RWPE2 (cell line): Measurements from ENCODE around the gene PLCB1.

ENCODE experiments used
- ATAC-seq: fragments of 200-7000 bp; cut with Tn5 transposase; 3 replicates; pipeline ENCODE4 v1.9.1; 2021; ENCODE audit warnings: low read depth
- DNase-seq: peaks from one replicate; pipeline ENCODE4 v3.0.0-alpha.2; 2020; ENCODE audit warnings: low spot score
- H3K27ac ChIP-seq: fragments of 450-650 bp; 2 replicates; pipeline ENCODE4 v1.5.1; 2017; ENCODE audit warnings: mild to moderate bottlenecking; ENCODE audit not compliant: poor library complexity, severe bottlenecking
- H3K27me3 ChIP-seq: fragments of 250-450 bp; sonication (Bioruptor Pico); 2 replicates; pipeline ENCODE4 v1.5.1; 2021; ENCODE audit warnings: mild to moderate bottlenecking, moderate library complexity; ENCODE audit not compliant: insufficient read depth, poor library complexity, severe bottlenecking
- H3K36me3 ChIP-seq: fragments of 250-450 bp; sonication (Bioruptor Pico); 2 replicates; pipeline ENCODE4 v1.5.1; 2020; ENCODE audit warnings: low read depth, mild to moderate bottlenecking, moderate library complexity
- H3K4me1 ChIP-seq: fragments of 250-450 bp; sonication (Bioruptor Pico); 2 replicates; pipeline ENCODE4 v1.5.1; 2021; ENCODE audit warnings: mild to moderate bottlenecking, moderate library complexity; ENCODE audit not compliant: insufficient read depth, poor library complexity, severe bottlenecking
- H3K4me3 ChIP-seq: fragments of 250-450 bp; sonication (Bioruptor Pico); 2 replicates; pipeline ENCODE4 v1.5.1; 2021; ENCODE audit warnings: mild to moderate bottlenecking, moderate library complexity; ENCODE audit not compliant: severe bottlenecking
- H3K9me3 ChIP-seq: fragments of 250-450 bp; sonication (Bioruptor Pico); 2 replicates; pipeline ENCODE4 v1.5.1; 2021; ENCODE audit warnings: mild to moderate bottlenecking, moderate library complexity; ENCODE audit not compliant: severe bottlenecking
- TF ChIP-seq, protein P1 (sequence below): fragments of 450-650 bp; IDR thresholded peaks from one replicate; pipeline ENCODE4 v1.5.1; 2017; ENCODE audit warnings: mild to moderate bottlenecking, moderate library complexity; ENCODE audit not compliant: poor library complexity, severe bottlenecking

PLCB1 gene

DNA sequence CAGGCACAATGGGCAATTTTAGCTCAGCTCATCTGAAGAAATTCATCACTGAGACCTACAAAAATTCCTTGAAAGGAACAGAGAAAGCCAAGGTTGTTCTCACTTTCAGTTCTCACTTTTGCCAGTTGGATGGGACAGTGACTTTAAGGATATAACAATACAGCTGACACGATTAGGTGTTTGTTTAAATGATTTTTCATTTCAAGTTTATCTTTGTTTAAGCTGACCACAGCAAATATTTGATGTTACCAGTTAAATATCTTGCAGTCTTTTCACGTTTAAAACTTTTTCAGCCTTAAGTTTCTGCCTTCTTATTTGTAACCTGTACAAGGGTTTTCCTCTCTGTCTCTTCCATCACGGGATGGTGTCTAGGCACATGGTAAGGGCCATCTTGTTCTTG is 93.6 kb downstream of the PLCB1 start:
- H3K9me3 ChIP-seq = no peaks in the 10 kb centered on the region
- no peak overlapping the region for H3K27ac ChIP-seq
- no peak overlapping the region for H3K4me3 ChIP-seq
- no peak for DNase-seq
- TF ChIP-seq, protein P1, sequence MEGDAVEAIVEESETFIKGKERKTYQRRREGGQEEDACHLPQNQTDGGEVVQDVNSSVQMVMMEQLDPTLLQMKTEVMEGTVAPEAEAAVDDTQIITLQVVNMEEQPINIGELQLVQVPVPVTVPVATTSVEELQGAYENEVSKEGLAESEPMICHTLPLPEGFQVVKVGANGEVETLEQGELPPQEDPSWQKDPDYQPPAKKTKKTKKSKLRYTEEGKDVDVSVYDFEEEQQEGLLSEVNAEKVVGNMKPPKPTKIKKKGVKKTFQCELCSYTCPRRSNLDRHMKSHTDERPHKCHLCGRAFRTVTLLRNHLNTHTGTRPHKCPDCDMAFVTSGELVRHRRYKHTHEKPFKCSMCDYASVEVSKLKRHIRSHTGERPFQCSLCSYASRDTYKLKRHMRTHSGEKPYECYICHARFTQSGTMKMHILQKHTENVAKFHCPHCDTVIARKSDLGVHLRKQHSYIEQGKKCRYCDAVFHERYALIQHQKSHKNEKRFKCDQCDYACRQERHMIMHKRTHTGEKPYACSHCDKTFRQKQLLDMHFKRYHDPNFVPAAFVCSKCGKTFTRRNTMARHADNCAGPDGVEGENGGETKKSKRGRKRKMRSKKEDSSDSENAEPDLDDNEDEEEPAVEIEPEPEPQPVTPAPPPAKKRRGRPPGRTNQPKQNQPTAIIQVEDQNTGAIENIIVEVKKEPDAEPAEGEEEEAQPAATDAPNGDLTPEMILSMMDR = no peak
- no peak for ATAC-seq
- H3K4me1 ChIP-seq = no peaks in the 10 kb centered on the region
- H3K27me3 ChIP-seq = peaks cover 3% of the 10 kb centered on the region
- no peaks in the 10 kb centered on the region for H3K36me3 ChIP-seq

DNA sequence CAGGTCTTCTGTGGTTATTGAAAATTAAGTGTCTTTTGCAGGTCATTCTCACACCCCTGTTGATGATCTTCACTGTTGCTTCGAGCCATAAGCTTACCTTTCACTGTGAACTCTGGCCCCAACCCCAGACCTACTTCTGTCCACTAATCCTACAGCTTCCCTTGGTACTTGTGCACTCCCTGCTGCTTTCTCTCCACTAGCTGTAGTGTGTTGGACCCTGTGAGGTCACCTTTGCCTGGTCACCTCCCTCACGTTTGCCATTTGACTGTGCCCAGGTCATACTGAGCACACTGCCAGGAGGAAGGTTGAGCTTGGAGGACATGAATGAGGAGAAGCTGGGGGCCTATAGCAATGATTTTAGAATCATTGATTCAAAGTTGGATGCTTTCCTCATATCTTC is 94.0 kb downstream of the PLCB1 start:
- no peaks in the 10 kb centered on the region for H3K4me1 ChIP-seq
- H3K4me3 ChIP-seq = no peak overlapping the region
- no peaks in the 10 kb centered on the region for H3K36me3 ChIP-seq
- no peaks in the 10 kb centered on the region for H3K9me3 ChIP-seq
- ATAC-seq (no peak), DNase-seq (no peak)
- TF ChIP-seq, protein P1 = no peak
- no peak overlapping the region for H3K27ac ChIP-seq
- H3K27me3 ChIP-seq = peaks cover 3% of the 10 kb centered on the region

DNA sequence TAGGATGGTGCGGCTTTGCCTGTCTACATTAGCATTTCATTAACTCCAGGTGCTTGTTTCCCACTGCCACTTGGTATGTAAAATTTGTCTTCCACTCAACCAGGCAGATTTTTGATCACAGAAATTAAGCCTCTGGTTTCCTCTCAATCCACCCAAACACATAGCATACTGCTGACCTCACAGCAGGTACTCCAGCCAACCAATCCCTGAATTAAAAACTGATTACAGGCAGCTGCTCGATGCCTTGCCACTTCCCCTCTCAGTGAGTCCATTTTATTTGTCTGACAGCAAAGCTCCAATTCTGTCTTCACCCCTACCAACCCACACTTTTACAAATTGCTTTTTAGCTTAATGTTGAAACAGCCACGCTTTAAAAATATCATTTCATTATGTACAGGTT is 95.2 kb downstream of the PLCB1 start:
- H3K27ac ChIP-seq = no peak overlapping the region
- DNase-seq = no peak
- no peak for ATAC-seq

DNA sequence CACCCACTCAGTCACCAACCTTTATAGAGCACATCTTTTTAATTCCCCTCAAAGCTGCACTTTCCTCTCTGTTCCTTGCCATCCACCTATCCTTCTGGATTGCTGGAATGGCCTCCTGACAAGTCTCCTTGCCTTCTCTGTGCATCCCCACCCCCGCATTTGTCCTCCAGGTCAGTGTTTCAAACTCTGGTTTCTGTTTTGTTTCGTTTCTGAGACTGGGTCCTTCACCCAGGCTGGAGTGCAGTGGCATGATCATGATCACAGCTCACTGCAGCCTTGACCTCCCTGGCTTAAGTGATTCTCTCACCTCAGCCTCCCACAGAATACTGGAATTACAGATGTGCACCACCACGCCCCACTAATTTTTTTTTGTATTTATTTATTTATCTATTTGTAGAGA is 96.2 kb downstream of the PLCB1 start:
- Histone ChIP-seq H3K4me3 (no peak overlapping the region), H3K27me3 (no peaks in the 10 kb centered on the region), H3K36me3 (no peaks in the 10 kb centered on the region), H3K27ac (no peak overlapping the region), H3K4me1 (no peaks in the 10 kb centered on the region), H3K9me3 (no peaks in the 10 kb centered on the region)
- TF ChIP-seq, protein P1 = no peak
- DNase-seq (no peak), ATAC-seq (no peak)

More for the DNA sequence above, 95.2 kb downstream of the PLCB1 start:
- Histone ChIP-seq H3K4me1 (no peaks in the 10 kb centered on the region), H3K27me3 (no peaks in the 10 kb centered on the region), H3K9me3 (no peaks in the 10 kb centered on the region), H3K36me3 (no peaks in the 10 kb centered on the region), H3K4me3 (no peak overlapping the region)
- TF ChIP-seq, protein P1 = no peak

DNA sequence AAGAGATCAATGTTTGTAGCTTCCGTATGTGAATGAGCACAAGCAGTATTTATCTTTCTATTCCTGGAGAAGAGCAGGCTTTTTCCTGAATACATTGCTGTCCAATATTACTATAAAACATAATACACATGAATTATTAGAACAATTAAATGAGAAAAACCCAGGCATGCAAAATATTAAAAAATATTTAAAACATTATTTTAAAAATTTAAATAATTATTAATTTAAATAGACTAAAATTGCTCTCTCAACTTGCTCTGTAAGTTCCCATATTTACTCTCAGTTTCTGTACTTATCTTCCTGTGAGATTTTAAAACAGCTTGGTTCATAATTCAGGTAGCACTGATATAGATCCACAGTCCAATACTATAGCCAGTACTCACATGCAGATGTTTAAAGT is 97.0 kb downstream of the PLCB1 start:
- H3K27ac ChIP-seq = no peak overlapping the region
- no peaks in the 10 kb centered on the region for H3K4me1 ChIP-seq
- H3K4me3 ChIP-seq = no peak overlapping the region
- ATAC-seq (no peak), DNase-seq (no peak)
- TF ChIP-seq, protein P1 = no peak
- no peaks in the 10 kb centered on the region for H3K27me3 ChIP-seq
- no peaks in the 10 kb centered on the region for H3K36me3 ChIP-seq
- H3K9me3 ChIP-seq = no peaks in the 10 kb centered on the region
